Measurements from ENCODE around the gene MFSD6.

- TF ChIP-seq POLR2A (IDR thresholded peaks at IDR 0.05): no peak
- TF ChIP-seq CTCF (IDR thresholded peaks at IDR 0.05): no peak
Measured at GRCh38 chr2:190376591-190377245, 31.4 kb upstream of the MFSD6 start.

Data from esophagus squamous epithelium (tissue), 4 donors.